ENCODE data around the gene ZMYND19.
"Not testable (repeated sequence)": the region's sequence is repeated elsewhere in the genome, so short reads cannot be mapped to it uniquely, and the experiment has no call there.

The ZMYND19 gene

DNA sequence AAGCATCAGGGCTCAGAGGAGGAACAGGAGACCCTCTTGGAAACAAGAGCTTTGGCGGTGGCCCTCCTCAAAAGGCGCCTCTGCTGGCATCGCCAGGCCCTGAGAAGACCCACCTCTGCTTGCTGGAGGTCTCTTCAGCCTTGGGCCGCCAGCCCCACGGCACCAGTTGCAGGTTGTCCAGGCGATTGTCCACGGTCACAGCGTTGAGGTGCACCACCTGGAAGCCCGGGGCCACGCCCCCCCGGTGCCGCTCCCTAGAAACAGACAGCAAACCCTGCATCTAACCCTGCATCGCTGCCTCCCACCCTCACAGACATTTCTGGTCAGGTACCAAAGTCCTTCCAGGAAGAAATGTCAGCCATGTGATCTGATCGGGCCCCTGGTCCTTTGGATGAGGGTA, 3.5 kb downstream of the ZMYND19 start:
- no peak for DNase-seq

GRCh38 chr9:137583957-137584356, 6.4 kb downstream of the ZMYND19 start:
- no peak for DNase-seq

DNA sequence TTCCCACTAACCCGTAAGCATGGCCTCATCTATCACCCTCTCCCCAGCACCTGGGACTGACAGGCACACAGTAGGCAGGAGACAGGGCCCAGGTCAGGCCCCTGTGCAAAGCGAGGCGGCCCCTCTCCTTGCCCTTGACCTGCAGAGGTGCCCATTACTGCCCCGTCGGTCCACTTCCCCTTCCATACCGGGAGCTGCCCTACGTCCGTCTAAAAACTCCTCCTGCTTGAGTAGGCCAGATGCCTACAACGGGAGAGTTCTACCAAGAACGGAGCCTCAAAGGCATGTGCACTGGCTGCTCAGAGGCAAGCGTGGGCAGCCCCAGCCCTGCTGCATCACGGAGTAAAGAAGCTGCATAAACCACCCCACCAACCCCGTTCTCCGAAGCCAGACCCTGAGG, 7.0 kb downstream of the ZMYND19 start:
- DNase-seq = no peak

DNA sequence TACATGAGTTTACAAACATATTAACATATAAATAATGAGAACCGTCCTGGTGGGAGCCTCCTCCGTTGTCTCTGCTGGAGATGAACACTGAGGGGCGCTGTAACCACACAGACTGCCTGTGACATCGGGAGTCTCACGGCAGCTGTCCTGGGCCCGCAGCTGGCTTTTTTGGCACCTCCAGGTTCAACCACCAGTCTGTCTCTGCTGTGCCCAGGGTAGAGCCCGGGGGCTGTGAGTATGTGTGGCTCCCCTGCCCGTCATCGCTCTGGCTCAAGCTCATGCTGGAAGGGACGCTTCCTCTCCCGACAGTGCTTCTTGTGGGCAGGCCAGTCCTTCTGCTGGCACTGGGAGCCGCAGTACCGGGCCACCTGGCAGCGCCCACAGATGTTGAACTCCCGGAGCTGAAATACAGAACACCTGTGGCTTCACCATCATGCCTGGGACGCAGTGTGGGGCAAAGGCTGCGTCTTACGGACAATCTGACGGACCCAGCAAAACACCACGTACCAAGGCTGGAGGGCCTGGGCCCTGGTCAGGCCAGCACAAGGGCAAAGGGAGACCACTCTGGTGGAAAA, 7.9 kb downstream of the ZMYND19 start:
- peak; percentile 43 to 58 (median 50) for DNase-seq

GRCh38 chr9:137581361-137582285, 8.7 kb downstream of the ZMYND19 start:
- no peak for DNase-seq

DNA sequence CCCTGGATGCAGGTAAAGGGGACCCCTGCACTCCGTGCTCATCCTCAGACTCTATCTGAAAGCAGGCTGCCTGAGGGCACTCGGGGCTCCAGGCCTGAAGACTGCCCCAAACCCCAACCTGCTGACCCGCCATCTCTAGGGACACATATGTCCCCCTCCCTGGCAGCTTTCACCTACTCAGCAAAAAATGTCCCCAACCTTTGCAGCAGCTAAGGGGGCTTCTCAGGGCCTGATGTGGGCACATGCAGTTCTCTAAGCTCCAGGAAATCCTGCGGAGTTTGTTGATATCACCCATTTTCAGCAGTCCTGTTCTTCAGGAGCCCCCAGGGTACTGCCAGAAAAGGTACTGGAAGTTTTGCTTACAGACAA, 9.4 kb downstream of the ZMYND19 start:
- DNase-seq = no peak

DNA sequence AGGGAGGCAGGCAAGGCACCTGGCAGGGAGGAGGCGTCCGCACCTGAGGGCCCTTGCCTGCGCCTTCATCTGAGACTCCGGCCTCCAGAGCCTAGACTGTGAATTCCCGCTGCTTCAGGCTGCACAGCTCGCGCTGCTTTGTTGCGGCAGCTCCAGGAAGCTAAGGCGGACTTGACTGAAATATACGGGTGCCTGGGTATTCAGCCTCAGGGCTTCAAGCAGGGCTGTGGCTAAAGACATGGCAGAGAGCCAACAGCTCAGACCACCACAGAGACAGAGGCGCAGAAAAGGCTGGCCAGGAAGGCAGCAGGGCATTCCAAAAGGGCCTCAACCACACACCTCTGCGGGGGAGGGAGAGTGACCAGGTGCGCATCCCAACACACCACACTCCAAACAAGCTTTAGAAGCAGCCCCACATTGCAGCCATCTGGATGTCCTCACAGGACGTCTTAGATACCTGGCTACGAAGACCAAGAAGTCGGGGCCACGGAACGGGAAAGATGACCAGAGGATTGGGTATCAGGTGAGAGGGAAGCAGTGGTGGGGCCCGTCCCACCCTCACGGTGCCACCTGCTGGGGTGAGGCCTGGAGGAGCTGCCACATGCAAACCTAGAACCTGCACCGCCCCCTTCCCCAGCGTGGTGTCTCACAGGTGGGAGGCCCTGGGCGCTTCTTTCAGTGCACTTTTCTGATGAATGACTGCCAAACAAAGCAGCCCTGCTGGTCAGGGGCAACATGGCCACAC, 9.9 kb downstream of the ZMYND19 start:
- DNase-seq = no peak

DNA sequence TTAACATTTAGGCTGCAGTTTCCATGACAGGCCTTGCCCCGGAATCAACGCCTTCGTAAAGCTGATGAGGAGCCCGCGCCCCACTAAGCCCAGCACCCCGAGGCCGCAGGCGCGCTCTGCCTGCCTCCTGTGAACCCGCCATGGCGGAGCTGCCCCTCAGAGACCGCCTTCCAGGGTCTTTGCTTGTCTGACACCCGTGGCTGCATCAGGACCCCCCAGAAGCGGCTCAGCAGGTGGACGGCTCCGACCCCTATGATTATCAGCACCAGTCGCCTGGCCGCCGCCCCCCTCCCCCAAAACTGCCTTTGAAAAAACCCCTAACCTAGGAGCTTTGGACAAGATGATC, 11.1 kb downstream of the ZMYND19 start:
- DNase-seq = no peak

- peak; percentile 97 to 100 (median 99) for DNase-seq
Observed at GRCh38 chr9:137578518-137579258, 11.6 kb downstream of the ZMYND19 start, which contains the start of gene DPH7. DPH7 (minus strand) TSS chr9:137578925; CDS start chr9:137578777, 148 bp downstream.

DNA sequence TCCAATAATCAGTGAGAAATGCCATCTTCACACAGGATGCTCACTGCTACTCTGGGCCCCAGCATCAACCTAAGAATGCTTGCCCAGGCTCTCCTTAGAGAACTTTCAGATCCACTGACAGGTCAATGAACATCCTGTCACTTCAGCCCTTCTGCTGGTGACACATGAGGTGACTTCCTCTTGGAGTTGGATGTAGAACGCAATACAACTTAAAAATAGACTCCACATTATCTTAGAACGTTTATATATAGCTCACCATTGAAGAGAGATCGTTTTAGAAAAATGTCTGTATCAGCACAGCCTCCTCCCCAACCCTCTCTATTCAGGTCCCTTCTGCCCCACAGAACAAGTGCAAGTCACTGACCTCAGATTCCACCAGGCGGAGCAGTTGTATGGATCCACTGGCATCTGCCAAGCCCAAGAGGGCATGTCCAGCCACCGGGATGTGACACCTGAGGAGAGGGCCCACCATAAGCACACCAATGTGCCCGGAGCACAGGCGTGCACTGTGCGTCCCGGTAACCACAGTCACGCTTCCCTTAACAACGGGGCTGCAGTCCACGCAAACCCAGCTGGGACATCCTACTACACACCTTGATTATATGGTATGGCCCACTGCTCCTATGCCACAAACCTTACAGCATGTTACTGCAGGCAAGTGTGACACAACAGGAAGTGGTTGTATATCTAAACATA, 14.4 kb downstream of the ZMYND19 start:
- no peak for DNase-seq

DNA sequence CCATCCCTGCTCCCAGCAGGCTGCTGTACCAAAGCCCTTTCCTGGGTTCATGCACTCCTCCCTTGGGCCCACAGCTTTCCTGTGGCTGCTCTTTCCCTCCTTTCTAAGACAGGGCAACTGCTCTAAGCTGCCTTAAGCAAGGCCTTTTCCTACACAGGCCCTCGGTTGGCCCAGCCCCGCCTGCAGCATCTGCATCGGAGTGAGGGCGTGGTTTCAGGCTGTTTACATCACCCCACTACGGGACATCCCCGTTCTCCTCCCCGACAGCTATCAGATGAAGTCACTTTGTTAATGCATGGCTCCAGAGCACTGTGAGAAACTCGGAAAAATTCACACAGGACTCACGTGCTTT, 15.0 kb downstream of the ZMYND19 start:
- DNase-seq = peak in 1 of 3 donors; percentile 28

GRCh38 chr9:137574192-137574591, 16.1 kb downstream of the ZMYND19 start:
- no peak for DNase-seq

- DNase-seq = no peak
Observed at GRCh38 chr9:137570566-137570965, 19.7 kb downstream of the ZMYND19 start.

GRCh38 chr9:137569609-137570203, 20.6 kb downstream of the ZMYND19 start:
- no peak for DNase-seq

DNA sequence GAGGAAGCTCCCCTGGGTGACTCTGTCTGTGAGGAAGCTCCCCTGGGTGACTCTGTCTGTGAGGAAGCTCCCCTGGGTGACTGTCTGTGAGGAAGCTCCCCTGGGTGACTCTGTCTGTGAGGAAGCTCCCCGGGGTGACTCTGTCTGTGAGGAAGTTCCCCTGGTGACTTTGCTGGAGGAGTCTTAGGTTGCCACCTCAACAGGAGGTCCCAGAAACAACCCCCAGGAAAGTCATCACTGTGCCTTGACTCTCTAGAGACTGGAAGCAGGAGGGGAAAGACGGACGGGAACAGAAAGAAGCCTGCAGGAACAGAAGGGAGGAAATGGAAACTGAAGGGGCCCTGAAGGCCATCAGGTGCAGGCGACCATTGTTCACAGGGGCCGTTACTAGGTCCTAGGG, 21.9 kb downstream of the ZMYND19 start:
- not testable (repeated sequence) for DNase-seq

DNA sequence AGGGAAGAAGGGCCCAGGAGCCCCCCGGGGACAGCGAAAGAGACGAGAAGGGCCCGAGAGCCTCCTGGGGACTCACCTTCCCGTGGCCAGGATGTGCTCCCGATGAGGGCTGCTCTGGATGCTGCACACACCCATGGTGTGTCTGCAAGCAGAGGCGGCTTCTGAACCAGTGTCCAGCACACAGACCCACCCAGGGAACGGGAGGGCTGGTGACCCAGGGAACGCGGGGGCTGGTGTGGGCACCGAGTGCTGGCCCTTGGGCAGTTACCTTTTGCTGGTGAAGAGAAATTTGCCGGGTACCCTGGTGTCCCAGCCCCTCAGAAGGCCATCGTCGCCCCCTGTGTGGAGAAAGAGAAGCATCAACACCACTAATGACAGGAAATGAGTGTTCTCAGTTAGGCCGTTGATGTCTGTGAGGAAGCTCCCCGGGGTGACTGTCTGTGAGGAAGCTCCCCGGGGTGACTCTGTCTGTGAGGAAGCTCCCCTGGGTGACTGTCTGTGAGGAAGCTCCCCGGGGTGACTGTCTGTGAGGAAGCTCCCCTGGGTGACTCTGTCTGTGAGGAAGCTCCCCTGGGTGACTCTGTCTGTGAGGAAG, 25.4 kb downstream of the ZMYND19 start:
- DNase-seq = no peak

- DNase-seq = no peak
Observed at GRCh38 chr9:137564134-137564533, 26.2 kb downstream of the ZMYND19 start.

DNA sequence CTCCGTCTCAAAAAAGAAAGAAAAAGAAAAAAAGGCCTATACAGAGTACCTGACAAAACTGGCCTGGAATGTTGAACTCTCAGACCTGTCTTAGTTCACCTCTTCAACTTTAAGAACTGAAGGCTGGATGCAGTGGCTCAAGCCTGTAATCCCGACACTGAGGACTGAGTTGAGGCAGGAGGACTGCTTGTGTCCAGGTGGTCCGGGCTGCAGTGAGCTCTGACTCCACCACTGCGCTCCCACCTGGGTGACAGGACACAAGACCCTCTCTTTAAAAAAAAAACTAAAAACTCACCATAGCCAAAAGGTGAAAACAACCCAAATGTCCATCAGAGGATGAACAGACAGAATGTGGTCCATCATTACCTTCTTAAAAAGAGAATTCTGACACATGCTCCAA, 32.2 kb downstream of the ZMYND19 start:
- DNase-seq = no peak

DNA sequence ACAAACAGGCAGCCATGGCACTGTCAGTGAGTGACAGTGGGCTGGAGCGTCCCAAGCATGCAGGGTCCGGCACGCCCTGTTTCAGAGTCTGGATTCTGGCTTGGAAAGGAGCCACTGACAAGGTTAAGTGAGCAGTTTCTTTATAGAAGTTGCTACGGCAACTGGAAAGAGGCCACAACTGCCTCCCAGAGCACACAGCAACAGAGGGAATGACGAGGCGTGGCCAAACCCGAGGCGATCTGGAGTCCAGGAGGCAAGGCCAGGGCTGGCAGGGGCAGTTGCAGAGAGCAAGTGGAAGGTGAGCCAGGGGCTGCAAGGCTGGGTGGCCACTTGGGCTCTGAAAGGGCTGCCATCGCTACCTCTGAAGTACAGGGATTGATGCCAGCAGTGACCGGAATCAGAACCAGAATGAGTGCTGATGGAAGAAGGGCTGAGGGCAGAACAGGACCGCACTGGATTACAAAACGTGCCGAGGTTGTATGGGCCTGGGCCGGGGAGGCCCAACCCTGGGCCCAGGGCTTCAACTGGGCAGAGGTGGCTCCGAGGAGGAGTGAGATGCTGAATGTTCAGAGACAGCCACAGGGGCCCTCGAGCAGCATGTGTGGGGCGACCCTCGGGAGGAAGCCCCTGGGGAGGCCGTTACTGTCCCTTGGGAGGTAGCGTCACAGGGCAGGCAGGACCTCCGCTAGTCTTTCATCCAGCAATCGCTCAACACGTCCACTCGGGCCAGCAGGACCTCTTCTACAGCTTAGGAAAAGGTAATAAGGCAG, 34.1 kb downstream of the ZMYND19 start:
- DNase-seq = no peak

GRCh38 chr9:137555179-137555578, 35.1 kb downstream of the ZMYND19 start:
- no peak for DNase-seq

- no peak for DNase-seq
Observed at GRCh38 chr9:137554349-137554748, 36.0 kb downstream of the ZMYND19 start.

Data from suppressor macrophage treated with lipopolysaccharide for 1 hour (primary cell).